Liver (tissue), 3 donors: Measurements from ENCODE around the gene WFDC12.

Source experiments
- CTCF ChIP-seq: fragments of 150-350 bp; IDR thresholded peaks from 2 replicates; pipeline ENCODE4 v1.5.1; 2017; ENCODE audit warnings: improper control_type of control experiment, low read depth, low read length; ENCODE audit not compliant: missing input control
- JUND ChIP-seq, 2 donors: IDR thresholded peaks; 2 replicates each; pipeline ENCODE4 v1.6.1; 2016; ENCODE audit warnings: antibody characterized with exemption in 2 of 2
- RAD21 ChIP-seq, 2 donors: IDR thresholded peaks; 2 replicates each; pipeline ENCODE4 v1.6.1; 2016; ENCODE audit warnings: antibody characterized with exemption in 2 of 2, mild to moderate bottlenecking in 2 of 2
- TAF1 ChIP-seq: conservative IDR thresholded peaks from 2 replicates; pipeline ENCODE4 v1.6.1; 2016; ENCODE audit warnings: antibody characterized with exemption, mild to moderate bottlenecking
- YY1 ChIP-seq: IDR thresholded peaks from 2 replicates; pipeline ENCODE4 v1.6.1; 2016; ENCODE audit warnings: antibody characterized with exemption, mild to moderate bottlenecking
- donor health status: healthy.
- donor health status: healthy.

GRCh38 chr20:45087097-45087790 lies 37.0 kb downstream of the WFDC12 start:
- TF ChIP-seq CTCF (no peak), JUND (IDR thresholded peaks at IDR 0.05) (no peak), TAF1 (no peak), RAD21 (IDR thresholded peaks at IDR 0.05) (no peak), YY1 (no peak)
